AG08396 (cell line): ENCODE measurements around the gene LDB3.

Source experiments
- DNase-seq: peaks from one replicate; pipeline ENCODE4 v3.0.0; 2012; ENCODE audit warnings: low spot score, mixed read lengths

The LDB3 gene

GRCh38 chr10:86664341-86665217 lies 3.7 kb upstream of the LDB3 start:
- DNase-seq, result peak; percentile 51

DNA sequence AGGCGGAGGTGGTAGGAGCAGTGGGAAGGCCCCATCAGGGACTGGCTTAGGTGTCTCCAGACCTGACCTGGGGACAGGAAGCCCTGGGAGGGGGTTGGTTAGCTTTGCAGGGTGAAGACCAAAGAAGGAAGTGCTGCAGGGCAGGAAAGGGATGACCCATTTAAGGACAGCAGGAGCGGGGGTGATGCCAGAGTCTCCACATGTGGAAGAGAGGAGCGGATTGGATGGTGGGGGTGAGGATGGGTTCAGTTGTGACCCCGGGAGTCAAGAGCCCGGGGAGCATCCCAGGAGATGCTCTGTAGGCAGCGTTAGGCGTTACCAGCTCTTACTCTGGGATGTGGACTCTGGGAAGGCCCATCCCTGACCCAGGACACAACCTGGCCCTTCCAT lies 3.1 kb upstream of the LDB3 start:
- DNase-seq, result no peak

- DNase-seq, result no peak
Measured at GRCh38 chr10:86665868-86666267, 2.4 kb upstream of the LDB3 start.

- no peak for DNase-seq
Measured at GRCh38 chr10:86666538-86666937, 1.8 kb upstream of the LDB3 start.

- DNase-seq, result no peak
Measured at GRCh38 chr10:86667421-86668181, 710 bp upstream of the LDB3 start.

GRCh38 chr10:86670290-86670811 lies 2.0 kb downstream of the LDB3 start:
- no peak for DNase-seq

DNA sequence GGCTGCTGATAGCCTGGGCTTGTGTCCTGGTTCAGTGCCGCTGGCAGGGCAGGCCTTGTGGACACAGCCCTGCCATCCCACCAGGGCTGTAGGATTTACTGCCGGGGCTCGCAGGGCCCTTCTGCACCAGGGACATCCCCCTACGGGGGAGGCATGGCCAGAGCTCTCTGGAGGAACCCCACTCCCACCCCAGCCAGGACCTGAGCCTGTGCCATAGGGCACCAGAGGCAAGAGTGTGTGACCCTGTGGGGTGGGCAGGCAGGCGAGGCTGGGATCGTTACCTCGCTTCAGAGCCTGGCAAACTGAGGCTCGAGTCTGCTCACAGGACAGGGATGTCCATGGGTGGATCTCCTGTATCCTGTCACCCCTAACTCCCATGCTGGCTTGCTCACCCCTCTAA lies 2.6 kb downstream of the LDB3 start:
- no peak for DNase-seq

DNA sequence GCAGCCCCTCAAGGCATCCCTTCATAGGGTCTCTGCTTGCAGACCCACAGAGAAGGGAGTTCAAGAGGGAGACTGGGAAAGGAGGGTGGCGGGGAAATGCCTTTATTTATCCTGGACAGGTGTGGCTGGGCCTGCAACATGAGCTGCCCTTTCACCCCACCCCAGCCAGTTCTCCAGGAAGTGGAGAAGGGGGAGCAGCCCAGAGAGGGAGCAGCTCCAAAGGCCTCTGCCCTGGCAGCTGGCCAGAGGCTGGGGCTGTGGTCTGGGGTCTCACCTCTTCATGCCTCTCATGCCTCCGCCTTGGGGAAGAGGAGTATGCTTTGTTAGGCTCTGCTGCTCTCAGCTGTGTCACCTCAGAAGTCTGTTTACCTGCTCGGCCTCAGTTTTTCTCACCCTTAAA lies 3.1 kb downstream of the LDB3 start:
- DNase-seq, result no peak

- DNase-seq, result no peak
Measured at GRCh38 chr10:86671985-86672710, 3.8 kb downstream of the LDB3 start.

- DNase-seq, result no peak
Measured at GRCh38 chr10:86673216-86673826, 5.0 kb downstream of the LDB3 start.

- no peak for DNase-seq
Measured at GRCh38 chr10:86673827-86674581, 5.7 kb downstream of the LDB3 start.

DNA sequence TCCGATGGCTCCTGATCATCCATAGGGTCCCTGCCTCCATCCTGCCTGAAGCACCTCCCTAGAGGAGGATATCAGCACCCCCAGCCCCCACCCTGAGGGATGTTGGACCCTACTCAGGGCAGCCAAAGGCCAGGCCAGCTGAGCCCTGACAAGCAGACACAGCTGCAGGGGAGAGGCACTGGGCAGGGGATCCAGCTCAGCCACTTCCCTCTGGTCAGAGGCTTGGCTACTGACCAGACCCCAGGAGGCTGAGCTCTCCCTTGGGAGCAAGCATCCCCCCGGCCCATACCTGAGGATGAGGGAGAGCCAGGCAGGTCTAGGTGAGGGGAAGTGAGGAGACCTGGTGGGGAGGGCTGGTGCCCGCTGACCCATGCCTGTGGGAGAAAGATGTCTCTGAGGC lies 6.6 kb downstream of the LDB3 start:
- no peak for DNase-seq

GRCh38 chr10:86677374-86677773 lies 9.1 kb downstream of the LDB3 start:
- DNase-seq, result no peak

- DNase-seq, result no peak
Measured at GRCh38 chr10:86678999-86679792, 10.9 kb downstream of the LDB3 start.

- no peak for DNase-seq
Measured at GRCh38 chr10:86681047-86681446, 12.7 kb downstream of the LDB3 start.

DNA sequence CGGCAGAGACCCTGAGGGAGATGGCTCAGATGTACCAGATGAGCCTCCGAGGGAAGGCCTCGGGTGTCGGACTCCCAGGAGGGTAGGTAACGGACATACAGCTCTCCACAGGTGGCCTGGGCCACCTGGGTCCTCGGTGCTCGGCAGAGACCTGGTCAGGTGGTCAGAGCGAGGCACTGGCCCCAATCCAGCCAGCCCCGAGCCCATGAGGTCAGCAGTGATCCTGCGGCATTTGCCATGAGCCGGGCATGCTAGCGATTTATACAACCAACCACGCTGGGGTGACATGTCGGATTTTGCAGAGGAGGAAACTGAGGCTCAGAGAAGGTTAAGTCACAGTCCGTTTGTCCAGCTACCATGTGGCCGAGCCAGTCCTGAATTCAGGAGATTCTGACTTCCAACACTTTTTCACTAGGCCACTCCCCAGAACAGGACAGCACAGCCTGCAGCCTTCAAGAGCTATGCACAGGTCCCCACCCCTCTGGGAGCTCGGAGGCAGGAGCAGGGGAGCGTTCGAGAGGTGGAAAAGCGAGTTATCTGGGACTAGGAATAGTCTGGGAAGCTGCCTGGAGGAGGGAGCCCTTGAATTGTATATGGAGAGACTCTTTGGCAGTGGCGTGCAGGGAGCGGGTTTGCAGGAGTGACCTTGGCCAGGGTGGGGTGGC lies 13.5 kb downstream of the LDB3 start:
- no peak for DNase-seq

DNA sequence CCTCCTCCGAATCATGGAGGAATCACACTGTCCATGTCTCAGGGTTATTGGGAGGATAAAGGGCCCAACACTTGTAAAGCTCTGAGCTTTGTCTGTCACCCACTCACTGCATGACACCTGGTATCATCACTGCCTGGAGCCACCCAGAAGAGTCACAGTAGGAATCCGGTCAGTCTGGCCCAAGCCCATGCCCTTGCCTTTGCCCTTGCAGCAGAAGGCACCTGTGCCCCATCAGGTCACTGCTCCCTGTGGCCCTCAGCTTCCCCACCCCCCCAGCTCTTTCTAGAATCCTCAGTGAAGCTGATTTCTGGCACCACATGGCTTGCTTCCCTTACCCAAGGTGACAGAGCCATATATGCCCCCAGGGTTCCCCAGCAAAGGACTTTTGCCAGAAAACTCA lies 14.4 kb downstream of the LDB3 start:
- DNase-seq, result no peak

DNA sequence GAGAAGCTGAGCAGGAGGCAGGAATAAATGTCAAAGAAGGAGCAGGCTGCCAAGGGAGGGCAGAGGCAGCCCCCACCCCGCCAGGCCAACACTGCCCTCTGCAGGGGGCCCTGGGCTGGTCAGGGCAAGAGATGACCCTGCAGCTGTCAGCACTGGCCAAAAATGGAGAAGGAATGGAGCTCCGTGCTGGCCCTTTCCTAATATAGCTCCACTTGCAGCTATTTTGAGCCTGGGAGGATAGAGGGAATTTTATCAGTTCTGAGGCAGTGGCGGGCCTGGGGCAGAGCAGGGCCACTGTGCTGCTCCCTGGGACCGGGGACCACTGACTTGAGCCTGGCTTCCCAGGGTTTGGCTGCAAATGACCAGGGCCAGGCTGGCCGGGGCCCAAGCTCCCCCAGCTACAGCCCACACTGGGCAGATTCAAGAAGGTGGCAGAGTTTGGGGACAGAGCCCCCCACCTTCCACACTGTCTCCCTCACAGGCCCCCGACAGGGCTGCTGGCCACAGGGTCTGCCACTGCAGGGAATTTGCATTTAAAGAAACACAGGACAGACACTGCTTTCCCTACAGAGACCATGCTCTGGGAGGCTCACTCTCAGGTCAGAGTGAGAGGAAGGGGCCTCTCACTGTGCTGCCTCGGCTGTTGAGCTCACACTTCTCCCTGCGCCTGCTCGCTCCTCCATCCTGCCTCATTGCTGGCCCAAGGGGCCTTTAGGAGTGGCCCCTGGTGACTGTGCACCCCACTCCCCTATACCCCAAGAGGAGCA lies 16.2 kb downstream of the LDB3 start:
- peak; percentile 68 for DNase-seq

DNA sequence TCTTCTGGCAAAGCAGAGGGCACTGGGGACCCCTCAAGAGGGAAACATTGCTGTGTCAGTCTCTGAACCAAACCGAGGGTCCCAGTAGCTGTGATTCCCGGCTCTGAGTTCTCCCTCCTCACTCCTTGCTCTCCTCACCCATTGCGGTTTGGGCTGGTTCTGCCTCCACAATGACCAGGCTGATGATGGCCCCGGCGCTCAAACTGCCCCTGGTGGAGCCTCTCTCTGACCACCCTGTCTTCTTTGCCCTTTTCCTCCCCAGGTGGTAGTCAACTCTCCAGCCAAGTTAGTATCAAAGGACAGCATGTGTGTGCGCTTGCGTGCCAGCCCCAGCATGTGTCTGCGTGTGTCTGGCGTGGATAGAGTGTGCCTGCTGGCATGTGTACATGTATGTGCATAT lies 17.1 kb downstream of the LDB3 start:
- DNase-seq, result no peak
